ENCODE data around the gene WIPF3. TPM values are rescaled to one million over a fixed set of nuclear protein-coding genes. Genes with fewer than 3 reads are reported as not detected.
"Not testable (repeated sequence)": the region's sequence is repeated elsewhere in the genome, so short reads cannot be mapped to it uniquely, and the experiment has no call there.

The WIPF3 gene
- total RNA-seq, 1 donor from 2014 or later = not detected

DNA sequence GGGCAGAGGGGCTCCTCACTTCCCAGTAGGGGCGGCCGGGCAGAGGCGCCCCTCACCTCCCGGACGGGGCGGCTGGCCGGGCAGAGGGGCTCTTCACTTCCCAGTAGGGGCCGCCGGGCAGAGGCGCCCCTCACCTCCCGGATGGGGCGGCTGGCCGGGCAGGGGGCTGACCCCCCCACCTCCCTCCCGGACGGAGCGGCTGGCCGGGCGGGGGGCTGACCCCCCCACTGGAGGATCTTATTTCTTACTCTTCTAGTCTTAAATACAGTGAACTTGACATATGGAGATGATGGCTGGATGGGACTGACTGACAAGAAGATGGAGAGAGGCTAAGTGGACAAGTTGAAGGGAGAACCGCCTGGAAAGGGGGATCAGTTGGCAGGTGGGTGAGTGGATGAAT is 155.3 kb downstream of the WIPF3 start:
- intact Hi-C loops (cut with micrococcal nuclease); H3K4me3 Mint-ChIP-seq (ENCODE audit: low read depth); H3K4me1 Mint-ChIP-seq (ENCODE audit: low read depth); H3K27me3 Mint-ChIP-seq (ENCODE audit: low read depth); H3K36me3 Mint-ChIP-seq (ENCODE audit: low read depth); H3K27ac Mint-ChIP-seq; H3K9me3 Mint-ChIP-seq; DNase-seq (ENCODE audit: low spot score): not testable (repeated sequence)

GRCh38 chr7:29962035-29962434 is 155.7 kb downstream of the WIPF3 start:
- Mint-ChIP-seq H3K4me3 (ENCODE audit: low read depth) (no peak overlapping the region), H3K9me3 (no peaks in the 10 kb centered on the region), H3K27ac (no peak overlapping the region), H3K27me3 (ENCODE audit: low read depth) (peaks cover 9% of the 10 kb centered on the region), H3K36me3 (ENCODE audit: low read depth) (no peaks in the 10 kb centered on the region), H3K4me1 (ENCODE audit: low read depth) (no peaks in the 10 kb centered on the region)
- intact Hi-C loops (cut with micrococcal nuclease) = no loop called here
- DNase-seq (ENCODE audit: low spot score) = no peak

DNA sequence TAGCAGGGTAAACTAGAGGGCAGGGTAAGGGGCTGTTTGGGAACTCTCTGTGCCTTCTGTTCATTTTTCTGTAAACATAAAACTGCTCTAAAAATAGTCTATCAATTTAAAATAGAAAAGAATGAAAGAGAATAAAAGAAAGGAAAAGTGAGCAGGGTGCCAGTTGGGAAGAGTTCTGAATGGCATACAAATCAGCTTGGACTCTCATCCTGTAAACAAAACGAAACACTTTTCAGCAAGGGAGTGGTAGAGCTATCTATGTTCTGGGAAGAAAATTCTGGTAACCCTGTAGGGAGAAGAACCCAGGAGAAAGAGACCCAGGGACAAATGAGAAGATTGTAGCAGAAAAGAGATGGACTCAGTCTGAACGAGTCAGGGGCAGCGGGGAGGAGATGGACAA is 158.7 kb downstream of the WIPF3 start:
- Mint-ChIP-seq H3K9me3 (no peaks in the 10 kb centered on the region), H3K36me3 (ENCODE audit: low read depth) (no peaks in the 10 kb centered on the region), H3K4me1 (ENCODE audit: low read depth) (no peaks in the 10 kb centered on the region), H3K27me3 (ENCODE audit: low read depth) (peaks cover 10% of the 10 kb centered on the region), H3K27ac (no peak overlapping the region), H3K4me3 (ENCODE audit: low read depth) (no peak overlapping the region)
- no peak for DNase-seq (ENCODE audit: low spot score)
- intact Hi-C loops (cut with micrococcal nuclease) = no loop called here

Other genes starting within 250 kb of the WIPF3 start
- not detected in 2 replicates for gene PRR15, start 242.7 kb upstream of the WIPF3 start, total RNA-seq
- gene SCRN1, start 183.3 kb downstream of the WIPF3 start, total RNA-seq = 0.74 and 0.82 TPM in 2 replicates
- 8.0 and 10.0 TPM in 2 replicates for gene FKBP14, start 220.2 kb downstream of the WIPF3 start, total RNA-seq
- gene PLEKHA8, start 221.9 kb downstream of the WIPF3 start, total RNA-seq = 10.9 and 11.9 TPM in 2 replicates

Data from activated T-helper 2 cell treated with anti-CD3 and anti-CD28 coated beads, Interferon-gamma antibody, Interleukin-2, Interleukin-4, amounts not matched to agents 10 μg/mL and 5 μg/mL and 100 μg/mL, durations not matched to agents 14 hours and 24 hours and 36 hours (primary cell).